A673 (cell line): ENCODE data around the gene HOATZ. TPM values are rescaled to one million over a fixed set of nuclear protein-coding genes. Genes with fewer than 3 reads are reported as not detected.

ENCODE experiments used
- BruUV-seq: library from RNA; stranded (reverse); fragments of 400-500 nt; replicated peaks from 2 replicates; lab custom pipeline; 2021; lab: Mats Ljungman, UMichigan
- CTCF ChIA-PET: fragments of 300-600 bp; sonication (Branson Sonifier 250); formaldehyde crosslinking; loops from one replicate; lab custom pipeline; 2022; ENCODE audit warnings: antibody characterized with exemption; lab: Charles Lee
- POLR2A ChIA-PET: fragments of 300-600 bp; sonication (Branson Sonifier 250); formaldehyde crosslinking; loops from one replicate; lab custom pipeline; 2022; ENCODE audit warnings: antibody characterized with exemption; ENCODE audit not compliant: low non-redundant PET; lab: Charles Lee
- DNase-seq: peaks from one replicate; pipeline ENCODE4 v3.0.0-alpha.2; 2015; ENCODE audit warnings: low spot score
- H3K27ac ChIP-seq: fragments of 200-600 bp; sonication (generic); 2 replicates; pipeline ENCODE4 v1.5.1; 2016; ENCODE audit warnings: mixed run types, low read depth, mild to moderate bottlenecking, mixed read lengths, antibody characterized with exemption, low read length; ENCODE audit not compliant: poor library complexity, severe bottlenecking
- H3K27me3 ChIP-seq: fragments of 200-600 bp; sonication (generic); replicated peaks from 2 replicates; pipeline ENCODE4 v1.6.1; 2017; ENCODE audit warnings: mixed run types, low read depth, mild to moderate bottlenecking, mixed read lengths, antibody characterized with exemption, low read length; ENCODE audit not compliant: insufficient read depth, poor library complexity
- H3K36me3 ChIP-seq: fragments of 200-600 bp; sonication (generic); 2 replicates; pipeline ENCODE4 v1.6.1; 2016; ENCODE audit warnings: mixed run types, mild to moderate bottlenecking, mixed read lengths, antibody characterized with exemption, low read length; ENCODE audit not compliant: insufficient read depth, poor library complexity, severe bottlenecking
- H3K4me1 ChIP-seq: fragments of 200-600 bp; sonication (generic); 2 replicates; pipeline ENCODE4 v1.6.1; 2017; ENCODE audit warnings: mixed run types, mild to moderate bottlenecking, mixed read lengths, antibody characterized with exemption, low read length; ENCODE audit not compliant: insufficient read depth, poor library complexity, severe bottlenecking
- H3K4me3 ChIP-seq: fragments of 200-600 bp; sonication (generic); 2 replicates; pipeline ENCODE4 v1.5.1; 2016; ENCODE audit warnings: low read depth, mixed run types, mild to moderate bottlenecking, mixed read lengths, low read length; ENCODE audit not compliant: poor library complexity, severe bottlenecking
- H3K9me3 ChIP-seq: fragments of 200-600 bp; sonication (generic); 2 replicates; pipeline ENCODE4 v1.6.1; 2016; ENCODE audit warnings: mixed run types, low read depth, mild to moderate bottlenecking, mixed read lengths, antibody characterized with exemption, low read length; ENCODE audit not compliant: poor library complexity, severe bottlenecking
- CTCF ChIP-seq: fragments of 300-800, 200-600 bp; sonication (generic); conservative IDR thresholded peaks from 2 replicates; pipeline ENCODE4 v1.5.1; 2017; ENCODE audit warnings: low read depth, mild to moderate bottlenecking, antibody characterized with exemption, low read length, moderate library complexity, mixed read lengths
- EZH2 ChIP-seq: fragments of 200-600 bp; sonication (generic); IDR thresholded peaks from 2 replicates; pipeline ENCODE4 v1.6.1; 2017; ENCODE audit warnings: borderline replicate concordance, low read depth, mild to moderate bottlenecking, mixed read lengths, antibody characterized with exemption, low read length; ENCODE audit not compliant: poor library complexity, severe bottlenecking
- intact Hi-C: fragments of 100-400 bp; cut with micrococcal nuclease; formaldehyde crosslinking; loops from one replicate; pipeline ENCODE4 v1.10.0; 2022; ENCODE audit not compliant: unreplicated experiment
- total RNA-seq: library from RNA; stranded (reverse); gene quantifications from 2 replicates; pipeline ENCODE4 v1.2.3, GENCODE V29; 2021

The HOATZ gene
- total RNA-seq, 1 experiment from 2014 or later: 0.58 TPM

- no peaks in the 10 kb centered on the region for H3K36me3 ChIP-seq
- H3K27me3 ChIP-seq: no peaks in the 10 kb centered on the region
- no peaks in the 10 kb centered on the region for H3K4me1 ChIP-seq
- no peak for DNase-seq
- ChIA-PET POLR2A (interaction anchor here (0.6 kb wide), 1 partner anchor 22 kb away, joined by 3 read pairs; no protein-coding TSS in a partner anchor), CTCF (no interaction called here)
- BruUV-seq: no TSS peak
- H3K4me3 ChIP-seq: no peak overlapping the region
- H3K9me3 ChIP-seq: no peaks in the 10 kb centered on the region
- intact Hi-C loops: no loop called here
- H3K27ac ChIP-seq: no peak overlapping the region
- no peak for TF ChIP-seq EZH2
- TF ChIP-seq CTCF: no peak
These were observed 17.8 kb downstream of the HOATZ start for GRCh38 chr11:111532365-111532709.

- BruUV-seq: no TSS peak
- TF ChIP-seq CTCF: no peak
- Histone ChIP-seq H3K4me3 (no peak overlapping the region), H3K4me1 (peaks cover 5% of the 10 kb centered on the region), H3K9me3 (no peaks in the 10 kb centered on the region), H3K27me3 (no peaks in the 10 kb centered on the region), H3K36me3 (no peaks in the 10 kb centered on the region), H3K27ac (no peak overlapping the region)
- DNase-seq: no peak
- CTCF ChIA-PET: no interaction called here
- POLR2A ChIA-PET: interaction anchor here (0.6 kb wide), 1 partner anchor 19 kb away, joined by 5 read pairs; no protein-coding TSS in a partner anchor
- intact Hi-C loops: no loop called here
These were observed 20.7 kb downstream of the HOATZ start for GRCh38 chr11:111535281-111535680.

GRCh38 chr11:111537336-111537860, 22.8 kb downstream of the HOATZ start:
- Histone ChIP-seq H3K27ac (no peak overlapping the region), H3K36me3 (no peaks in the 10 kb centered on the region), H3K4me3 (no peak overlapping the region), H3K9me3 (no peaks in the 10 kb centered on the region), H3K27me3 (no peaks in the 10 kb centered on the region), H3K4me1 (peaks cover 16% of the 10 kb centered on the region)
- intact Hi-C loops: no loop called here
- DNase-seq: no peak
- BruUV-seq: no TSS peak
- TF ChIP-seq EZH2: no peak
- no peak for TF ChIP-seq CTCF
- ChIA-PET POLR2A (no interaction called here), CTCF (no interaction called here)
